ENCODE measurements around the gene TM2D1. TPM values are rescaled to one million over a fixed set of nuclear protein-coding genes. Genes with fewer than 3 reads are reported as not detected.
"Not testable (repeated sequence)": the region's sequence is repeated elsewhere in the genome, so short reads cannot be mapped to it uniquely, and the experiment has no call there.

The TM2D1 gene
- total RNA-seq, 4 donors from 2014 or later, result 37.6 to 67.2 (median 52.8) TPM

GRCh38 chr1:61692155-61692800 is 32.7 kb downstream of the TM2D1 start:
- Histone ChIP-seq H3K9me3 (no peaks in the 10 kb centered on the region), H3K36me3 (peaks cover 12% of the 10 kb centered on the region), H3K27me3 (no peaks in the 10 kb centered on the region), H3K27ac (no peak overlapping the region), H3K4me3 (no peak overlapping the region), H3K4me1 (no peaks in the 10 kb centered on the region)
- no peak for DNase-seq (ENCODE audit: low spot score in 2 of 2)
- TF ChIP-seq POLR2A (IDR thresholded peaks at IDR 0.05) (no peak), CTCF (IDR thresholded peaks at IDR 0.05) (no peak), EP300 (IDR thresholded peaks at IDR 0.05) (no peak), POLR2AphosphoS5 (IDR thresholded peaks at IDR 0.05) (no peak)
- WGBS, result 64% methylated on average over 3 of the region's 3 CpGs

- Histone ChIP-seq H3K27me3 (no peaks in the 10 kb centered on the region), H3K4me1 (no peaks in the 10 kb centered on the region), H3K36me3 (peaks cover 24% of the 10 kb centered on the region), H3K27ac (no peak overlapping the region), H3K4me3 (no peak overlapping the region), H3K9me3 (no peaks in the 10 kb centered on the region)
- TF ChIP-seq POLR2AphosphoS5 (IDR thresholded peaks at IDR 0.05), result no peak
- no peak for TF ChIP-seq EP300 (IDR thresholded peaks at IDR 0.05)
- TF ChIP-seq POLR2A (IDR thresholded peaks at IDR 0.05), result no peak
- TF ChIP-seq CTCF (IDR thresholded peaks at IDR 0.05), result no peak
- 76% methylated on average over 1 of the region's 1 CpG for WGBS
- no peak for DNase-seq (ENCODE audit: low spot score in 2 of 2)
Observed at GRCh38 chr1:61687901-61688300, 37.0 kb downstream of the TM2D1 start.

- H3K4me3 ChIP-seq, result no peak overlapping the region
- no peaks in the 10 kb centered on the region for H3K9me3 ChIP-seq
- WGBS, result 73% methylated on average over 3 of the region's 3 CpGs
- H3K4me1 ChIP-seq, result no peaks in the 10 kb centered on the region
- no peaks in the 10 kb centered on the region for H3K27me3 ChIP-seq
- peaks cover 49% of the 10 kb centered on the region for H3K36me3 ChIP-seq
- H3K27ac ChIP-seq, result no peak overlapping the region
- TF ChIP-seq POLR2AphosphoS5 (IDR thresholded peaks at IDR 0.05), result no peak
- no peak for TF ChIP-seq POLR2A (IDR thresholded peaks at IDR 0.05)
- no peak for TF ChIP-seq CTCF (IDR thresholded peaks at IDR 0.05)
- TF ChIP-seq EP300 (IDR thresholded peaks at IDR 0.05), result no peak
- DNase-seq (ENCODE audit: low spot score in 2 of 2), result no peak
Observed at GRCh38 chr1:61682891-61683290, 42.0 kb downstream of the TM2D1 start.

GRCh38 chr1:61680500-61680899 is 44.4 kb downstream of the TM2D1 start:
- Histone ChIP-seq H3K9me3 (no peaks in the 10 kb centered on the region), H3K4me1 (no peaks in the 10 kb centered on the region), H3K27me3 (no peaks in the 10 kb centered on the region), H3K36me3 (peaks cover 39% of the 10 kb centered on the region), H3K27ac (no peak overlapping the region), H3K4me3 (no peak overlapping the region)
- WGBS, result 66% methylated on average over 2 of the region's 2 CpGs
- DNase-seq (ENCODE audit: low spot score in 2 of 2), result no peak
- TF ChIP-seq CTCF (IDR thresholded peaks at IDR 0.05) (no peak), EP300 (IDR thresholded peaks at IDR 0.05) (no peak), POLR2AphosphoS5 (IDR thresholded peaks at IDR 0.05) (no peak), POLR2A (IDR thresholded peaks at IDR 0.05) (no peak)

DNA sequence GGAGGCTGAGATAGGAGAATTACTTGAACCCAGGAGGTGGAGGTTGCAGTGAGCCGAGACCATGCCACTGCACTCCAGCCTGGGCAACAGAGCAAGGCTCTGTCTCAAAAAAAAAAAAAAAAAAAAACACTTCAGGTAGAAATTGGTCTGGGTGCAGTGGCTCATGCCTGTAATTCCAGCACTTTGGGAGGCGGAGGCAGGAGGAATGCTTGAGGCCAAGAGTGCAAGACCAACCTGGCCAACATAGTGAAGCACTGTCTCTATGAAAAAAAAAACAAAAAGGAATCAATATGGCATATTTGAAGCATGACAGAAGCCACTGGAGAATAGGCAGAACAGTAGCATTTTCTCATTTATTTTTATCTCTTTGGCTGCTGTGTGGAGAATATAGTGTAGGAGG is 48.1 kb downstream of the TM2D1 start:
- H3K27ac ChIP-seq; H3K4me1 ChIP-seq; DNase-seq (ENCODE audit: low spot score in 2 of 2); H3K9me3 ChIP-seq; H3K27me3 ChIP-seq; H3K4me3 ChIP-seq: not testable (repeated sequence)
- 94% methylated on average over 2 of the region's 2 CpGs for WGBS
- peaks cover 23% of the 10 kb centered on the region for H3K36me3 ChIP-seq

DNA sequence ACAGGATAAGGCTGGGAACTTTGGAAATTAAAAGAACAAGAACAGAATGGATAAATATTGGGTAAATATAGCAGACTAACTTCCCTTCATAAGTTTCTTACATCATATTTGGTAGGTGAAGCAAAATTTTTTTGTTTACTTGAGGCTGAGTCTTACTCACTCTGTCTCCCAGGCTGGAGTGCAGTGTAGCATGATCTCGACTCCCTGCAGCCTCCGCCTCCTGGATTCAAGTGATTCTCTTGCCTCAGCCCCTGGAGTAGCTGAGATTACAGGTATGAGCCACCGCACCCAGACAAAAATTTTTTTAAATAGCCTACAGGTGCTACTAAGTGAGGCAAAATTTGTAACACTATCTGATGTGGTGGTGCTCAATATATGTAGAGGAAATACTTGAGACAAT is 50.7 kb downstream of the TM2D1 start:
- no peak for DNase-seq (ENCODE audit: low spot score in 2 of 2)
- H3K27ac ChIP-seq, result no peak overlapping the region
- no peaks in the 10 kb centered on the region for H3K9me3 ChIP-seq
- peaks cover 4% of the 10 kb centered on the region for H3K36me3 ChIP-seq
- no peaks in the 10 kb centered on the region for H3K4me1 ChIP-seq
- TF ChIP-seq POLR2AphosphoS5 (IDR thresholded peaks at IDR 0.05), result no peak
- TF ChIP-seq EP300 (IDR thresholded peaks at IDR 0.05), result no peak
- no peak for TF ChIP-seq CTCF (IDR thresholded peaks at IDR 0.05)
- no peak for TF ChIP-seq POLR2A (IDR thresholded peaks at IDR 0.05)
- no peaks in the 10 kb centered on the region for H3K27me3 ChIP-seq
- no peak overlapping the region for H3K4me3 ChIP-seq
- WGBS, result 92% methylated on average over 3 of the region's 3 CpGs
